ENCODE measurements around the gene KIRREL1. TPM values are rescaled to one million over a fixed set of nuclear protein-coding genes. Genes with fewer than 3 reads are reported as not detected.
A peak's percentile ranks its signal among the peaks of the same experiment; 100 is the strongest.

KIRREL1 gene
- total RNA-seq, 2 donors from 2014 or later: 22.8 to 26.5 TPM

GRCh38 chr1:158025576-158026230 is 32.3 kb downstream of the KIRREL1 start:
- H3K4me3 Mint-ChIP-seq: no peak overlapping the region

GRCh38 chr1:158026651-158027050 is 33.2 kb downstream of the KIRREL1 start:
- 96 to 100% methylated on average over 1 of the region's 1 CpG for WGBS, 2 experiments (ENCODE audit: insufficient coverage in 1 of 2, insufficient read length in 1 of 2)
- H3K4me1 Mint-ChIP-seq: peaks cover 14% of the 10 kb centered on the region

More at GRCh38 chr1:158025576-158026230, 32.3 kb downstream of the KIRREL1 start:
- Histone ChIP-seq H3K27ac (ENCODE audit: low read depth, low read length) (peak overlapping the region; percentile 67), H3K9me3 (ENCODE audit: control insufficient read depth, low read length) (no peaks in the 10 kb centered on the region), H3K4me1 (ENCODE audit: control insufficient read depth, insufficient read depth, low read length) (no peaks in the 10 kb centered on the region), H3K4me3 (ENCODE audit: low read length) (no peak overlapping the region), H3K36me3 (ENCODE audit: control insufficient read depth, insufficient read depth, low read length) (peaks cover 4% of the 10 kb centered on the region), H3K9ac (ENCODE audit: extremely low read depth, low read length, poor library complexity, severe bottlenecking) (no peak overlapping the region), H3K27me3 (ENCODE audit: control insufficient read depth, insufficient read depth, low read length, poor library complexity, severe bottlenecking) (no peaks in the 10 kb centered on the region)
- Mint-ChIP-seq H3K27ac (no peak overlapping the region), H3K4me1 (peaks cover 22% of the 10 kb centered on the region), H3K9me3 (no peaks in the 10 kb centered on the region), H3K36me3 (ENCODE audit: low read depth) (peaks cover 2% of the 10 kb centered on the region), H3K27me3 (ENCODE audit: insufficient read depth) (no peaks in the 10 kb centered on the region)
- TF ChIP-seq CTCF (conservative IDR thresholded peaks at IDR 0.05): no peak
- no peak for DNase-seq
- WGBS, 2 experiments (ENCODE audit: insufficient coverage in 1 of 2, insufficient read length in 1 of 2): 86 to 91% methylated on average over 4 to 5 of the region's 6 CpGs

GRCh38 chr1:158027508-158027907 is 34.1 kb downstream of the KIRREL1 start:
- H3K4me3 ChIP-seq (ENCODE audit: low read length): no peak overlapping the region
- Mint-ChIP-seq H3K9me3 (no peaks in the 10 kb centered on the region), H3K4me3 (no peak overlapping the region), H3K4me1 (peaks cover 13% of the 10 kb centered on the region), H3K27me3 (ENCODE audit: insufficient read depth) (no peaks in the 10 kb centered on the region), H3K36me3 (ENCODE audit: low read depth) (peaks cover 15% of the 10 kb centered on the region), H3K27ac (no peak overlapping the region)
- no peak for DNase-seq
- no peaks in the 10 kb centered on the region for H3K9me3 ChIP-seq (ENCODE audit: control insufficient read depth, low read length)
- no peak overlapping the region for H3K9ac ChIP-seq (ENCODE audit: extremely low read depth, low read length, poor library complexity, severe bottlenecking)
- H3K36me3 ChIP-seq (ENCODE audit: control insufficient read depth, insufficient read depth, low read length): peaks cover 4% of the 10 kb centered on the region
- no peaks in the 10 kb centered on the region for H3K4me1 ChIP-seq (ENCODE audit: control insufficient read depth, insufficient read depth, low read length)
- 91 to 95% methylated on average over 1 to 2 of the region's 2 CpGs for WGBS, 2 experiments (ENCODE audit: insufficient coverage in 1 of 2, insufficient read length in 1 of 2)
- TF ChIP-seq CTCF (conservative IDR thresholded peaks at IDR 0.05): no peak
- no peaks in the 10 kb centered on the region for H3K27me3 ChIP-seq (ENCODE audit: control insufficient read depth, insufficient read depth, low read length, poor library complexity, severe bottlenecking)
- no peak overlapping the region for H3K27ac ChIP-seq (ENCODE audit: low read depth, low read length)

More at GRCh38 chr1:158026651-158027050, 33.2 kb downstream of the KIRREL1 start:
- DNase-seq: no peak
- Histone ChIP-seq H3K27me3 (ENCODE audit: control insufficient read depth, insufficient read depth, low read length, poor library complexity, severe bottlenecking) (no peaks in the 10 kb centered on the region), H3K4me3 (ENCODE audit: low read length) (no peak overlapping the region), H3K36me3 (ENCODE audit: control insufficient read depth, insufficient read depth, low read length) (peaks cover 4% of the 10 kb centered on the region), H3K4me1 (ENCODE audit: control insufficient read depth, insufficient read depth, low read length) (no peaks in the 10 kb centered on the region), H3K9ac (ENCODE audit: extremely low read depth, low read length, poor library complexity, severe bottlenecking) (no peak overlapping the region), H3K27ac (ENCODE audit: low read depth, low read length) (no peak overlapping the region), H3K9me3 (ENCODE audit: control insufficient read depth, low read length) (no peaks in the 10 kb centered on the region)
- H3K36me3 Mint-ChIP-seq (ENCODE audit: low read depth): peaks cover 8% of the 10 kb centered on the region
- no peak overlapping the region for H3K27ac Mint-ChIP-seq
- no peak overlapping the region for H3K4me3 Mint-ChIP-seq
- no peaks in the 10 kb centered on the region for H3K27me3 Mint-ChIP-seq (ENCODE audit: insufficient read depth)
- H3K9me3 Mint-ChIP-seq: no peaks in the 10 kb centered on the region
- no peak for TF ChIP-seq CTCF (conservative IDR thresholded peaks at IDR 0.05)

Measured in endodermal cell (in vitro differentiated cells).